MM.1S (cell line): ENCODE data around the gene KTN1.

Experiments used
- DNase-seq: peaks from one replicate; pipeline ENCODE4 v3.0.0-alpha.2; 2015
- H2AFZ ChIP-seq: fragments of 300-600 bp; sonication (generic); 2 replicates; pipeline ENCODE4 v1.6.0; 2016; ENCODE audit warnings: antibody characterized with exemption, low read length
- H3F3A ChIP-seq: fragments of 300-600 bp; sonication (generic); 2 replicates; pipeline ENCODE4 v1.6.1; 2016; ENCODE audit warnings: mild to moderate bottlenecking, antibody characterized with exemption, low read length, moderate library complexity, mixed read lengths; ENCODE audit not compliant: insufficient read depth
- H3K27ac ChIP-seq: fragments of 300-600 bp; sonication (generic); 2 replicates; pipeline ENCODE4 v1.5.1; 2016; ENCODE audit warnings: mild to moderate bottlenecking, low read length
- H3K27me3 ChIP-seq: fragments of 300-600 bp; sonication (generic); replicated peaks from 2 replicates; pipeline ENCODE4 v1.6.0; 2016; ENCODE audit warnings: low read length; ENCODE audit not compliant: insufficient read depth
- H3K36me3 ChIP-seq: fragments of 300-600 bp; sonication (generic); replicated peaks from 2 replicates; pipeline ENCODE4 v1.6.1; 2016; ENCODE audit warnings: mild to moderate bottlenecking, low read length, mixed read lengths; ENCODE audit not compliant: insufficient read depth
- H3K4me1 ChIP-seq: fragments of 300-600 bp; sonication (generic); 2 replicates; pipeline ENCODE4 v1.6.1; 2016; ENCODE audit warnings: low read length, mixed read lengths
- H3K4me2 ChIP-seq: fragments of 300-600 bp; sonication (generic); 2 replicates; pipeline ENCODE4 v1.6.0; 2016; ENCODE audit warnings: low read depth, low read length
- H3K4me3 ChIP-seq: fragments of 300-600 bp; sonication (generic); 2 replicates; pipeline ENCODE4 v1.5.1; 2016; ENCODE audit warnings: low read length, mixed read lengths
- H3K79me2 ChIP-seq: fragments of 300-600 bp; sonication (generic); 2 replicates; pipeline ENCODE4 v1.6.1; 2016; ENCODE audit warnings: mixed run types, low read length, mixed read lengths
- H3K9ac ChIP-seq: fragments of 300-600 bp; sonication (generic); 2 replicates; pipeline ENCODE4 v1.6.1; 2016; ENCODE audit warnings: low read length, mixed read lengths
- H3K9me2 ChIP-seq: fragments of 300-600 bp; sonication (generic); replicated peaks from 2 replicates; pipeline ENCODE4 v1.6.1; 2016; ENCODE audit warnings: mild to moderate bottlenecking, low read length, mixed read lengths; ENCODE audit not compliant: insufficient read depth
- H3K9me3 ChIP-seq: fragments of 300-600 bp; sonication (generic); replicated peaks from 2 replicates; pipeline ENCODE4 v1.6.1; 2016; ENCODE audit warnings: mild to moderate bottlenecking, low read length, mixed read lengths; ENCODE audit not compliant: insufficient read depth
- H4K20me1 ChIP-seq: fragments of 300-600 bp; sonication (generic); 2 replicates; pipeline ENCODE4 v1.6.1; 2016; ENCODE audit warnings: mild to moderate bottlenecking, low read length, moderate library complexity, mixed read lengths; ENCODE audit not compliant: insufficient read depth
- EZH2 ChIP-seq: fragments of 300-600 bp; sonication (generic); optimal IDR thresholded peaks from 2 replicates; pipeline ENCODE3; 2017; ENCODE audit warnings: low read depth, mild to moderate bottlenecking, antibody characterized with exemption, low read length, mixed read lengths
- EZH2phosphoT487 ChIP-seq: fragments of 300-600 bp; sonication (generic); IDR thresholded peaks from 2 replicates; pipeline ENCODE4 v1.6.1; 2018; ENCODE audit warnings: antibody characterized with exemption, low read length
- TF ChIP-seq, protein P1 (sequence below): fragments of 300-600 bp; sonication (generic); IDR thresholded peaks from 2 replicates; pipeline ENCODE4 v1.5.1; 2016; ENCODE audit warnings: antibody characterized with exemption, low read length, mixed read lengths

KTN1 gene

DNA sequence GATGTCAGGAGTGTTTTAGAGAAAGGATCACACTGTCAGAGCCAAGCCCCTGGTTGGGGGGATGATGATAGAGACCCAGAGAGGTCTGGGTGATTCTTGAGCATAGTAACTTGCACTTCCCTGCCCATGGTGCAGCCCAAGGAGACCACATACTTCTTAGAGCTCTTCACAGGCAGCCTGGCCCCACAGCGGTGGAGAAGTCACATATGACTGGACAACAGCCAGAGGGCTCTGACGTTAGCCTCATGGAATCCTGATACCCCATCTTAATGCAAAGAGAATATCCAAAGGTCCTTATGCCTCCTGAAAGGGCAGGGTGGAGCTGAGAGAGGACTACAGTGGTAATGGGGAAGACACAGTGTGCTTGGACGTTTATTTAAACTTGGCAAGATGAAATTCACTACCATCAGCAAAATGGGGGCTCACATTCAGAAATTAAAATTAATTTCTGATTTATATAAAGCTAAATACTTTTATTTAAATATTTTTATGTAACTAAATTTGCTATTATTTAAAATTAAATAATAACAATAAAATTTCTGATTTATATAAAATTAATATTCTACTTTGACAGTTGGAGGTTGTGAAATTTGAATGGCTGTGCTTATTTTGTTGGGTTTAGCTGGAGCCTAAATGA lies 131.3 kb downstream of the KTN1 start:
- no peaks in the 10 kb centered on the region for H4K20me1 ChIP-seq
- H3K4me3 ChIP-seq, result no peak overlapping the region
- H3K4me2 ChIP-seq, result no peak overlapping the region

DNA sequence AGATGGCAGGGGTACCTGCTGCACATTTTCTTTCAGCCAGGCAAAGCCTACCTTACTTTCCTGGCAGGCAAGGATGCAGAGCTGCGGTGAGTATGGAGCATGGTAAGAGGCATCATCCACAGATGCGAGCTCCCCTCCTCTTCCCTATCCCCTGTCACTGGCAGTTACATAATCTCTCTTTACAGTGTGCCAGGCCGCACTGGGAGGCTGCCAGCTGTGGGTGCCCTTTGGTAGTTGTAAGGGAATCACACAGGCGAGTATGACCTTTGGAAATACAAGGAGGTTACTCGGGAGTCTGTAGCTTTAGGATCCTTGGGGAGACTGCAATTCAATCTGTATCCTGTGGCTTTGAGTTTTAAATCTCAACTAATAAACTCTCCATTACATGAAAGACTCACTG lies 132.5 kb downstream of the KTN1 start:
- Histone ChIP-seq H3K9me3 (no peaks in the 10 kb centered on the region), H2AFZ (no peak overlapping the region), H3K27ac (no peak overlapping the region), H3K36me3 (no peaks in the 10 kb centered on the region), H3K79me2 (no peaks in the 10 kb centered on the region), H3K9ac (no peak overlapping the region), H3K9me2 (no peaks in the 10 kb centered on the region), H3K4me3 (no peak overlapping the region), H3K27me3 (no peaks in the 10 kb centered on the region), H4K20me1 (no peaks in the 10 kb centered on the region), H3K4me2 (no peak overlapping the region), H3K4me1 (no peaks in the 10 kb centered on the region), H3F3A (no peaks in the 10 kb centered on the region)
- TF ChIP-seq EZH2 (no peak), EZH2phosphoT487 (no peak)
- TF ChIP-seq, protein P1, sequence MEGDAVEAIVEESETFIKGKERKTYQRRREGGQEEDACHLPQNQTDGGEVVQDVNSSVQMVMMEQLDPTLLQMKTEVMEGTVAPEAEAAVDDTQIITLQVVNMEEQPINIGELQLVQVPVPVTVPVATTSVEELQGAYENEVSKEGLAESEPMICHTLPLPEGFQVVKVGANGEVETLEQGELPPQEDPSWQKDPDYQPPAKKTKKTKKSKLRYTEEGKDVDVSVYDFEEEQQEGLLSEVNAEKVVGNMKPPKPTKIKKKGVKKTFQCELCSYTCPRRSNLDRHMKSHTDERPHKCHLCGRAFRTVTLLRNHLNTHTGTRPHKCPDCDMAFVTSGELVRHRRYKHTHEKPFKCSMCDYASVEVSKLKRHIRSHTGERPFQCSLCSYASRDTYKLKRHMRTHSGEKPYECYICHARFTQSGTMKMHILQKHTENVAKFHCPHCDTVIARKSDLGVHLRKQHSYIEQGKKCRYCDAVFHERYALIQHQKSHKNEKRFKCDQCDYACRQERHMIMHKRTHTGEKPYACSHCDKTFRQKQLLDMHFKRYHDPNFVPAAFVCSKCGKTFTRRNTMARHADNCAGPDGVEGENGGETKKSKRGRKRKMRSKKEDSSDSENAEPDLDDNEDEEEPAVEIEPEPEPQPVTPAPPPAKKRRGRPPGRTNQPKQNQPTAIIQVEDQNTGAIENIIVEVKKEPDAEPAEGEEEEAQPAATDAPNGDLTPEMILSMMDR, result no peak
- no peak for DNase-seq

More for the DNA sequence above, 131.3 kb downstream of the KTN1 start:
- Histone ChIP-seq H3K9me2 (no peaks in the 10 kb centered on the region), H3F3A (no peaks in the 10 kb centered on the region), H3K36me3 (no peaks in the 10 kb centered on the region), H3K4me1 (no peaks in the 10 kb centered on the region), H3K27ac (no peak overlapping the region), H3K27me3 (no peaks in the 10 kb centered on the region), H3K9ac (no peak overlapping the region), H2AFZ (no peak overlapping the region), H3K79me2 (no peaks in the 10 kb centered on the region), H3K9me3 (no peaks in the 10 kb centered on the region)
- no peak for DNase-seq
- TF ChIP-seq, protein P1, result no peak
- TF ChIP-seq EZH2phosphoT487 (no peak), EZH2 (no peak)

DNA sequence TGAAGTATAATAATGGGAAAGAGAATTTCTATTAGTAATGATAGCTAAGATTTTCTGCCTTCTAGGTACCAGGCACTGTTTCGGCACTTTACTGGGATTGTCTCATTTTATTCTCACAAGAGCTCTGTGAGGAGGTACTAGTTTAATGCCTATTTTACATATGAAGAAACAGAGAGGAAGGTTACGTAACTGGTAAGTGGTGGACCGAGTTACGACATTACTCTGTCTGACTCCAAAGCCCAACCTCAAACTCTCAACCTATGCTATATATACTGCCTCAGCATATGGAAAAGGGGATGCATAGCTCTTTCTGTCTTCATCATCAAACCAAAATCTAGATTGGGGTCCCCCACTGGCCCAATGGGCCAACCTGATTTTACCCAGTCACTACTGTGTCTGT lies 133.5 kb downstream of the KTN1 start:
- H3K9me3 ChIP-seq, result no peaks in the 10 kb centered on the region
- no peaks in the 10 kb centered on the region for H3K36me3 ChIP-seq
- H2AFZ ChIP-seq, result no peak overlapping the region
- H3K9me2 ChIP-seq, result no peaks in the 10 kb centered on the region
- H3K4me3 ChIP-seq, result no peak overlapping the region
- no peak for TF ChIP-seq EZH2phosphoT487
- TF ChIP-seq EZH2, result no peak
- TF ChIP-seq, protein P1, result no peak
- DNase-seq, result no peak
- H3K4me1 ChIP-seq, result no peaks in the 10 kb centered on the region
- no peaks in the 10 kb centered on the region for H3F3A ChIP-seq
- H3K27me3 ChIP-seq, result no peaks in the 10 kb centered on the region
- no peak overlapping the region for H3K9ac ChIP-seq
- H4K20me1 ChIP-seq, result no peaks in the 10 kb centered on the region
- H3K27ac ChIP-seq, result no peak overlapping the region
- H3K4me2 ChIP-seq, result no peak overlapping the region
- no peaks in the 10 kb centered on the region for H3K79me2 ChIP-seq
